GM23248 (cell line): ENCODE results near the gene LYPD6B.

ENCODE experiments used
- EZH2 ChIP-seq: fragments of 200-600 bp; sonication (generic); IDR thresholded peaks from 2 replicates; pipeline ENCODE4 v1.6.1; 2018; ENCODE audit warnings: antibody characterized with exemption, mild to moderate bottlenecking; ENCODE audit not compliant: insufficient read depth, poor library complexity, severe bottlenecking
- EZH2phosphoT487 ChIP-seq: fragments of 200-600 bp; sonication (generic); IDR thresholded peaks from 2 replicates; pipeline ENCODE4 v1.6.1; 2018; ENCODE audit warnings: antibody characterized with exemption, moderate library complexity, mild to moderate bottlenecking, low read depth; ENCODE audit not compliant: insufficient read depth

GRCh38 chr2:149034406-149034805 lies 4.1 kb upstream of the LYPD6B start:
- TF ChIP-seq EZH2phosphoT487 (no peak), EZH2 (no peak)
